ENCODE measurements around the gene PIN4.

Gene PIN4

GRCh38 chrX:72245461-72246089, 64.0 kb downstream of the PIN4 start:
- H3K27ac ChIP-seq, result no peak overlapping the region
- TF ChIP-seq CTCF (IDR thresholded peaks at IDR 0.05), result peak; percentile 66
- no peak for DNase-seq (ENCODE audit: low spot score)
- no peak overlapping the region for H3K4me3 ChIP-seq

- DNase-seq (ENCODE audit: low spot score), result no peak
- Histone ChIP-seq H3K27ac (no peak overlapping the region), H3K4me3 (no peak overlapping the region)
- TF ChIP-seq CTCF (IDR thresholded peaks at IDR 0.05), result no peak
Observed at GRCh38 chrX:72247206-72247942, 65.8 kb downstream of the PIN4 start.
